ENCODE data around the gene FILIP1. TPM values are rescaled to one million over a fixed set of nuclear protein-coding genes. Genes with fewer than 3 reads are reported as not detected.

FILIP1 gene
- total RNA-seq, 1 donor from 2014 or later = 13.6 TPM

GRCh38 chr6:75393806-75394205, 99.8 kb downstream of the FILIP1 start:
- Histone ChIP-seq H3K36me3 (no peaks in the 10 kb centered on the region), H3K4me3 (no peak overlapping the region), H3K9me3 (no peaks in the 10 kb centered on the region), H3K27ac (no peak overlapping the region), H3K4me1 (peaks cover 0 to 16% of the 10 kb centered on the region in 2 donors), H3K27me3 (no peaks in the 10 kb centered on the region)
- no peak for DNase-seq (ENCODE audit: low spot score in 2 of 2)
- intact Hi-C loops (cut with DNase I) = no loop called here
- no peak for TF ChIP-seq CTCF (IDR thresholded peaks at IDR 0.05)

GRCh38 chr6:75391276-75391675, 102.3 kb downstream of the FILIP1 start:
- Histone ChIP-seq H3K27me3 (no peaks in the 10 kb centered on the region), H3K4me1 (peaks cover 0 to 4% of the 10 kb centered on the region in 2 donors), H3K27ac (no peak overlapping the region), H3K4me3 (no peak overlapping the region), H3K9me3 (no peaks in the 10 kb centered on the region), H3K36me3 (no peaks in the 10 kb centered on the region)
- TF ChIP-seq CTCF (IDR thresholded peaks at IDR 0.05) = no peak
- no peak for DNase-seq (ENCODE audit: low spot score in 2 of 2)
- intact Hi-C loops (cut with DNase I) = no loop called here

- intact Hi-C loops (cut with DNase I) = no loop called here
Measured at GRCh38 chr6:75386050-75386770, 107.4 kb downstream of the FILIP1 start.

GRCh38 chr6:75384116-75384515, 109.5 kb downstream of the FILIP1 start:
- Histone ChIP-seq H3K27me3 (no peaks in the 10 kb centered on the region), H3K27ac (no peak overlapping the region), H3K36me3 (no peaks in the 10 kb centered on the region), H3K4me3 (no peak overlapping the region), H3K4me1 (no peaks in the 10 kb centered on the region), H3K9me3 (no peaks in the 10 kb centered on the region)
- intact Hi-C loops (cut with DNase I) = no loop called here
- no peak for DNase-seq (ENCODE audit: low spot score in 2 of 2)
- no peak for TF ChIP-seq CTCF (IDR thresholded peaks at IDR 0.05)

More at GRCh38 chr6:75386050-75386770, 107.4 kb downstream of the FILIP1 start:
- DNase-seq (ENCODE audit: low spot score in 2 of 2) = no peak
- H3K4me3 ChIP-seq = no peak overlapping the region
- no peaks in the 10 kb centered on the region for H3K9me3 ChIP-seq
- no peaks in the 10 kb centered on the region for H3K27me3 ChIP-seq
- no peak for TF ChIP-seq CTCF (IDR thresholded peaks at IDR 0.05)
- H3K27ac ChIP-seq = no peak overlapping the region
- no peaks in the 10 kb centered on the region for H3K36me3 ChIP-seq
- peaks cover 0 to 2% of the 10 kb centered on the region in 2 donors for H3K4me1 ChIP-seq

- Histone ChIP-seq H3K36me3 (no peaks in the 10 kb centered on the region), H3K9me3 (no peaks in the 10 kb centered on the region), H3K4me1 (no peaks in the 10 kb centered on the region), H3K27ac (no peak overlapping the region), H3K27me3 (no peaks in the 10 kb centered on the region), H3K4me3 (no peak overlapping the region)
- DNase-seq (ENCODE audit: low spot score in 2 of 2) = no peak
- no peak for TF ChIP-seq CTCF (IDR thresholded peaks at IDR 0.05)
- intact Hi-C loops (cut with DNase I) = no loop called here
Measured at GRCh38 chr6:75382634-75382900, 111.0 kb downstream of the FILIP1 start.

Data from ascending aorta (tissue), 2 donors.